OCI-LY3 (cell line): Measurements from ENCODE around the gene TMEM63A.

Source experiments
- EZH2phosphoT487 ChIP-seq: fragments of 200-600 bp; shearing (Covaris generic); IDR thresholded peaks from 2 replicates; pipeline ENCODE4 v1.6.1; 2018; ENCODE audit warnings: antibody characterized with exemption, mixed run types, low read depth
- TF ChIP-seq, protein P1 (sequence below): fragments of 200-600, 300-600 bp; sonication (generic); IDR thresholded peaks from 2 replicates; pipeline ENCODE4 v1.5.1; 2014; ENCODE audit warnings: antibody characterized with exemption, low read length, low read depth

DNA sequence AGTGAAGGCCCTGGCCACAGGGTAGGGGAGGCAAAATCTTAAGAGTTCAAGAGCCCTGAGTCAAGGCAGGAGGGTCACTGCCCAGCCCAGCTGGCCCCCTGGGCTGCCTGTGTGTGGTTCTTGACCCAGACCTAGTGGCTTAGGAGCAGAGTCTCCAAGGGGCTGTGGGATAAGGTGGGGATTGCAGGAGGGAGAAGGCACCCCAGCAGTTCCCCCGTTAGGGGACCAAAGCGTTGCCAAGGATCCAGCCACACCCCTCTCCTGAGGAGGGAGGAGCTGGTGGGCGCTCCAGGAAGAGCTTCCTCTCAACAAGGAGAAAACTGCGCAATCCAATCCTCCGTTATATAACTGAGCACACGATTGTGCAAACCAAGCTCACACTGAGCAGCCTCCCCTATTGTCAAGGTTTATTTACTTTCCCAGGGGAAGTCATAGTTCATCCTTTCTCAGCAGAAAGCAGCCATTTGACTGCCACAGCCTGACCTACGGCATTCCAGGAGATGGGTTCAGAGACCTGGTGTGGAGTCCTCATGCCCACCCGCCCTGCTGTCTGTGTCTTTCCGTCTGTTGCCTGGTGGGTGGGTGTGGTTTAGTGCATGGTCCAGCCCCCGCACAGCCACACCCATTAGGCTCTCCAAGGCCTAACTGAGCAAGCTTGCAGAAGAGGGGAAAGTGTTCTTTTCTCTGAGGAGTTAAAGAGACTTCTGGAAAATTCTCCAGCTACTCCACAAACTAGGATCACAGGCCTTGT, 68.8 kb downstream of the TMEM63A start:
- TF ChIP-seq, protein P1, sequence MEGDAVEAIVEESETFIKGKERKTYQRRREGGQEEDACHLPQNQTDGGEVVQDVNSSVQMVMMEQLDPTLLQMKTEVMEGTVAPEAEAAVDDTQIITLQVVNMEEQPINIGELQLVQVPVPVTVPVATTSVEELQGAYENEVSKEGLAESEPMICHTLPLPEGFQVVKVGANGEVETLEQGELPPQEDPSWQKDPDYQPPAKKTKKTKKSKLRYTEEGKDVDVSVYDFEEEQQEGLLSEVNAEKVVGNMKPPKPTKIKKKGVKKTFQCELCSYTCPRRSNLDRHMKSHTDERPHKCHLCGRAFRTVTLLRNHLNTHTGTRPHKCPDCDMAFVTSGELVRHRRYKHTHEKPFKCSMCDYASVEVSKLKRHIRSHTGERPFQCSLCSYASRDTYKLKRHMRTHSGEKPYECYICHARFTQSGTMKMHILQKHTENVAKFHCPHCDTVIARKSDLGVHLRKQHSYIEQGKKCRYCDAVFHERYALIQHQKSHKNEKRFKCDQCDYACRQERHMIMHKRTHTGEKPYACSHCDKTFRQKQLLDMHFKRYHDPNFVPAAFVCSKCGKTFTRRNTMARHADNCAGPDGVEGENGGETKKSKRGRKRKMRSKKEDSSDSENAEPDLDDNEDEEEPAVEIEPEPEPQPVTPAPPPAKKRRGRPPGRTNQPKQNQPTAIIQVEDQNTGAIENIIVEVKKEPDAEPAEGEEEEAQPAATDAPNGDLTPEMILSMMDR, result no peak
- no peak for TF ChIP-seq EZH2phosphoT487
